WTC11 (cell line): Measurements from ENCODE around the gene AQP11. TPM values are rescaled to one million over a fixed set of nuclear protein-coding genes. Genes with fewer than 3 reads are reported as not detected.

ENCODE experiments used
- ATAC-seq: fragments of 200-7000 bp; cut with Tn5 transposase; 2 replicates; pipeline ENCODE4 v1.10.0; 2021; ENCODE audit warnings: mild to moderate bottlenecking, moderate library complexity
- CTCF ChIA-PET: fragments of 300-600 bp; sonication (Branson Sonifier 250); formaldehyde crosslinking; loops from one replicate; lab custom pipeline; 2021; ENCODE audit warnings: antibody characterized with exemption; lab: Charles Lee
- POLR2A ChIA-PET: fragments of 350-600 bp; sonication (Branson Sonifier 250); formaldehyde crosslinking; loops from one replicate; lab custom pipeline; 2021; ENCODE audit warnings: antibody characterized with exemption; lab: Charles Lee
- DNase-seq: peaks from one replicate; pipeline ENCODE4 v3.0.0; 2021; ENCODE audit warnings: low spot score
- H3K27ac Mint-ChIP-seq: 2 replicates; pipeline ENCODE4 v1.8.0; 2021; ENCODE audit warnings: mixed read lengths
- H3K27me3 Mint-ChIP-seq: 2 replicates; pipeline ENCODE4 v1.8.0; 2021; ENCODE audit warnings: low read depth, mild to moderate bottlenecking, moderate library complexity, mixed read lengths
- H3K36me3 Mint-ChIP-seq: 2 replicates; pipeline ENCODE4 v1.8.0; 2021; ENCODE audit warnings: mixed read lengths
- H3K4me1 Mint-ChIP-seq: 2 replicates; pipeline ENCODE4 v1.8.0; 2022; ENCODE audit warnings: mixed read lengths
- H3K4me3 Mint-ChIP-seq: 2 replicates; pipeline ENCODE4 v1.8.0; 2021; ENCODE audit warnings: mild to moderate bottlenecking, moderate library complexity, mixed read lengths
- H3K9me3 Mint-ChIP-seq: 2 replicates; pipeline ENCODE4 v1.8.0; 2021; ENCODE audit warnings: mixed read lengths
- ATF2 ChIP-seq: sonication (generic); formaldehyde crosslinking; IDR thresholded peaks from 2 replicates; pipeline ENCODE4 v1.8.1; 2022; ENCODE audit warnings: low read depth, missing genetic modification reagents, borderline replicate concordance
- CBFB ChIP-seq: sonication (generic); formaldehyde crosslinking; IDR thresholded peaks from 2 replicates; pipeline ENCODE4 v1.8.1; 2022; ENCODE audit warnings: mild to moderate bottlenecking, low read depth, missing genetic modification reagents
- ELF4 ChIP-seq: sonication (generic); formaldehyde crosslinking; IDR thresholded peaks from 2 replicates; pipeline ENCODE4 v1.8.1; 2022; ENCODE audit warnings: low read depth, mild to moderate bottlenecking, moderate library complexity, missing genetic modification reagents
- EMX1 ChIP-seq: fragments of 250-450 bp; sonication (Bioruptor Pico); IDR thresholded peaks from 2 replicates; pipeline ENCODE4 v1.8.0; 2021; ENCODE audit warnings: mild to moderate bottlenecking
- FOXK1 ChIP-seq: sonication (generic); formaldehyde crosslinking; IDR thresholded peaks from 2 replicates; pipeline ENCODE4 v1.8.0; 2022; ENCODE audit warnings: mild to moderate bottlenecking, moderate library complexity, missing genetic modification reagents
- FOXP4 ChIP-seq: sonication (generic); formaldehyde crosslinking; IDR thresholded peaks from 2 replicates; pipeline ENCODE4 v1.8.0; 2022; ENCODE audit warnings: mild to moderate bottlenecking, missing genetic modification reagents
- GRHL2 ChIP-seq: fragments of 250-450 bp; sonication (Bioruptor Pico); IDR thresholded peaks from 2 replicates; pipeline ENCODE4 v1.8.0; 2022; ENCODE audit warnings: mild to moderate bottlenecking, moderate library complexity; ENCODE audit not compliant: insufficient replicate concordance, severe bottlenecking
- GTF2I ChIP-seq: fragments of 250-450 bp; sonication (Bioruptor Pico); conservative IDR thresholded peaks from 2 replicates; pipeline ENCODE4 v1.4.0; 2021; ENCODE audit warnings: mild to moderate bottlenecking
- KAT7 ChIP-seq: sonication (generic); formaldehyde crosslinking; IDR thresholded peaks from 2 replicates; pipeline ENCODE4 v1.8.1; 2023; ENCODE audit warnings: missing genetic modification reagents, mild to moderate bottlenecking, borderline replicate concordance
- MXD4 ChIP-seq: fragments of 250-450 bp; sonication (Bioruptor Pico); IDR thresholded peaks from 2 replicates; pipeline ENCODE4 v1.8.0; 2021; ENCODE audit warnings: mild to moderate bottlenecking, moderate library complexity, borderline replicate concordance
- NFE2L1 ChIP-seq: sonication (generic); formaldehyde crosslinking; IDR thresholded peaks from 2 replicates; pipeline ENCODE4 v1.8.1; 2023; ENCODE audit warnings: missing genetic modification reagents
- SMAD3 ChIP-seq: sonication (generic); formaldehyde crosslinking; IDR thresholded peaks from 2 replicates; pipeline ENCODE4 v1.8.0; 2022; ENCODE audit warnings: missing genetic modification reagents, mild to moderate bottlenecking, borderline replicate concordance
- SP1 ChIP-seq: sonication (generic); formaldehyde crosslinking; conservative IDR thresholded peaks from 2 replicates; pipeline ENCODE4 v1.8.1; 2022; ENCODE audit warnings: missing genetic modification reagents
- STAT6 ChIP-seq: sonication (generic); formaldehyde crosslinking; conservative IDR thresholded peaks from 2 replicates; pipeline ENCODE4 v1.8.1; 2023; ENCODE audit warnings: mild to moderate bottlenecking, low read depth, missing genetic modification reagents, moderate library complexity
- ZNF416 ChIP-seq: fragments of 250-450 bp; sonication (Bioruptor Pico); IDR thresholded peaks from 2 replicates; pipeline ENCODE4 v1.9.0; 2021; ENCODE audit warnings: mild to moderate bottlenecking, inconsistent platforms
- ZNF423 ChIP-seq: fragments of 250-450 bp; sonication (Bioruptor Pico); IDR thresholded peaks from 2 replicates; pipeline ENCODE4 v2.1.2; 2022; ENCODE audit warnings: mild to moderate bottlenecking, moderate library complexity
- total RNA-seq: library from RNA; stranded (reverse); gene quantifications from 3 replicates; pipeline ENCODE4 v1.2.3, GENCODE V29; 2021
- TF ChIP-seq, protein P1 (sequence below): sonication (generic); formaldehyde crosslinking; IDR thresholded peaks from 2 replicates; pipeline ENCODE4 v1.8.0; 2022; ENCODE audit warnings: mild to moderate bottlenecking, missing genetic modification reagents

Gene AQP11
- total RNA-seq, 1 experiment from 2014 or later = 1.2 TPM

DNA sequence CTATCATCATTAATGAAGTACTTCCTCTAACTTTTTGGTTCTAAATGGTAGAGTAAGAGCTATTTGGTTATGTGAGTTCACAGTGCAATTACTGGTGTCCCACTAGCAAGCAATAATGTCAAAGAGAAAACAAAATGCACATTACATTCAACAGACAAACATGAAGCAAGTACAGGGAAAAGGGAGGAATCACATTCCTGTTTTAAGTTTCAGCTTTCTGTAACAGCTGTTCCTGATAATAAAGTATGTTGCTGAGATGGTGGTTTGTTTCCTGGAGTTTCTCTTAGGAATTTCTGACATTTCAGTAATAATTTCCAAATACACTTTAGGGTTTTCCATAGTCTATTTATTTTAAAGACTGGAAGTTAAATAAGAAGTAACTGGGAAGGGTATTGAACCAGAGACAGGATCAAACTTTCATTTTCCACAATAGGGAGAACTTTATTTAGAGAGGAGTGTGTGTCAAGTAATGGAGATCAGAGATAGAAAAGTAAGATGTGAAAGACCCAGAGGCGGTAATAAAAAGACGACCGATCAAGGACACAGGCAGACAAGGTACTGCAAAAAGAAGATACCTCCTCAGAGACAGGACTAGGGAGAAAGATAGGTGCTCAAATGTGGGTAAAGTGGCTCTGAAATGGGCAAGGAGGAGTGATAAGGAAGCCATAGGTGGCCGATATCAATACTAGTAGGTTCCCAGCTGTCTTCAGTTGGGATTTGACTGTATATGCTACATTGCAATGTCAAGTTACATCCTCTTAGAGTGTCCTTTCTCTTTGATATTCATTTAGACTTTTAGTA lies 68.7 kb downstream of the AQP11 start:
- CTCF ChIA-PET = interaction anchor here (1.3 kb wide), 1 partner anchor 38 kb away, joined by 3 read pairs; no protein-coding TSS in a partner anchor

More for the DNA sequence above, 68.7 kb downstream of the AQP11 start:
- DNase-seq = no peak
- Mint-ChIP-seq H3K27ac (no peak overlapping the region), H3K27me3 (no peaks in the 10 kb centered on the region), H3K9me3 (no peaks in the 10 kb centered on the region; the same call in 1 of the 2 replicates), H3K36me3 (no peaks in the 10 kb centered on the region), H3K4me3 (no peak overlapping the region), H3K4me1 (no peaks in the 10 kb centered on the region)
- TF ChIP-seq SMAD3 (no peak), NFE2L1 (CRISPR knock-in tag) (no peak), GTF2I (CRISPR knock-in tag) (no peak), FOXK1 (no peak), EMX1 (CRISPR knock-in tag) (no peak), ATF2 (CRISPR knock-in tag) (no peak), ZNF423 (CRISPR knock-in tag) (no peak), STAT6 (CRISPR knock-in tag) (no peak), KAT7 (CRISPR knock-in tag) (no peak), ELF4 (CRISPR knock-in tag) (no peak), MXD4 (CRISPR knock-in tag) (no peak), ZNF416 (CRISPR knock-in tag) (no peak), SP1 (CRISPR knock-in tag) (no peak), GRHL2 (CRISPR knock-in tag) (no peak), CBFB (no peak), FOXP4 (CRISPR knock-in tag) (no peak)
- TF ChIP-seq, protein P1, sequence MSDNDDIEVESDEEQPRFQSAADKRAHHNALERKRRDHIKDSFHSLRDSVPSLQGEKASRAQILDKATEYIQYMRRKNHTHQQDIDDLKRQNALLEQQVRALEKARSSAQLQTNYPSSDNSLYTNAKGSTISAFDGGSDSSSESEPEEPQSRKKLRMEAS (CRISPR knock-in tag) = no peak
- POLR2A ChIA-PET = no interaction called here
- no peak for ATAC-seq

Other genes with a start within 250 kb of the AQP11 start
- gene PAK1, start 115.9 kb upstream of the AQP11 start, total RNA-seq = 160 to 191 TPM (median 166 TPM) in 3 replicates
- gene CLNS1A, start 47.8 kb downstream of the AQP11 start, total RNA-seq = 147 to 153 TPM (median 152 TPM) in 3 replicates
- 71.3 to 79.8 TPM (median 72.8 TPM) in 3 replicates for gene RSF1, start 230.8 kb downstream of the AQP11 start, total RNA-seq
- 22.8 to 29.9 TPM (median 28.2 TPM) in 3 replicates for gene AAMDC, start 231.2 kb downstream of the AQP11 start, total RNA-seq